ENCODE results near the gene ELL.
A peak's percentile ranks its signal among the peaks of the same experiment; 100 is the strongest.

The ELL gene

DNA sequence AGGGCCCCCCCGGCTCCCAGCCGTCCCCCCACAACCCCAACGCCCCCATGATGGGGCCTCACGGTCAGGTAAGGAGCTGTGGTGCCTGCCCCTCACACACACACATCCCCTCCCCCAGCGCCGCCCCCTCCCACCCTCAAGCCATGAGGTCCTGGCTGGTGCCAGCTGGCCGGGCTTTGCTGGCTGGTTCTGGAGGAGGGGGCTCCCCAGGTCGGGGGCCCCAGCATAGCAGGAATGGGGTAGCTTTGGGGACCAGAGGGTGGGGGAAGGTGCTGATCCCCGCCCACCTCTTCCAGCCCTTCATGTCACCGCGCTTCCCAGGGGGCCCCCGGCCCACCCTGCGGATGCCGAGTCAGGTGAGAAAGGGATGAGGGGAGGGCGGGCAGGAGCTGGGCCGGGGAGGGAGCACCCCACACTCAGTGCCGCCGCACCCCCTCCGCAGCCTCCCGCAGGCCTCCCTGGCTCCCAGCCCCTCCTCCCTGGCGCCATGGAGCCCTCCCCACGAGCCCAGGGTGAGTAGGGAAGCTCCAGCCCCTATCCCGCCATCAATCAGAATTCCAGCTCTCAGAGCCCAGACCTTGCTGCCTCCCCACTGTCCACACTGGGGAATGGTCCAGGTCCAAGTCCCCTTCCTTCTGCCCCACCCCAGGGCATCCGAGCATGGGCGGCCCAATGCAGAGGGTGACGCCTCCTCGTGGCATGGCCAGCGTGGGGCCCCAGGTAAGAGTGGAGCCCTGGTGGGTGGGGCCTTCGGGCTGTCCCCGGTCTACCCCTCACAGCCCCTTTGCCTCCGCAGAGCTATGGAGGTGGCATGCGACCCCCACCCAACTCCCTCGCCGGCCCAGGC is 90.3 kb downstream of the ELL start:
- DNase-seq = no peak

DNA sequence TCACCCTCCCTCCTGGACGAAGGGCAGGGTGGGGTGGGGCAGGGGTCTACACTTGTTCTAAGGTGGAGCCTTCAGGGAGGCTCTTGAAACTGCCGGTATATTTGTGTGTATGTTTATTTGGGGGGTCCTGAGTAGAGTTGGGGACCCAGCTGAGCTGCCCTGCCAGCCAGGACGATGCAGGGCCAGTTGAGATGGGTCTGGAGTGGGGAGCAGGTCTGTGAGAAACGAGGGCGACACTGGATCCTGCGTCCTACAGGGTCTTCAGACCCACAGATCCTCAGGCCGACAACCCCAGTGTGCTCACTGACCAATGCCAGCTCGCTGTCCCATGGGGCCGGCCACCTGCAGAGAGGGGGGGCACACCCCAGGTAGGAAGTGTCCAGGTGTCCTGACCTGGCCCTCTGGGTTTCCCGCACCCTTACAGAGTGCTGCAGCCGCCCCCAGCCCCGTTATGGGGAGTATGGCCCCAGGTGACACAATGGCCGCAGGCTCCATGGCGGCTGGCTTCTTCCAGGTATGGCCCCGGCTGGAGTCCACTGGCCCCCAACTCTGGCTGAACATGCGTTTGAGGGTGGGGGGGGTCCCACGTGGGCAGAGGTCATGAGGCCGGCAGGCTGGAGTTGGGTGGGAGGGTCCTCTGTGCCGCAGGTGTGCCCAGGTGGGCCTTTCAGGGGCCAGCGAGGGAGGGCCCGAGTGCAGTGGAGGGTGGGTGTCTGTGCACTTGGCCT is 91.3 kb downstream of the ELL start:
- no peak for DNase-seq

DNA sequence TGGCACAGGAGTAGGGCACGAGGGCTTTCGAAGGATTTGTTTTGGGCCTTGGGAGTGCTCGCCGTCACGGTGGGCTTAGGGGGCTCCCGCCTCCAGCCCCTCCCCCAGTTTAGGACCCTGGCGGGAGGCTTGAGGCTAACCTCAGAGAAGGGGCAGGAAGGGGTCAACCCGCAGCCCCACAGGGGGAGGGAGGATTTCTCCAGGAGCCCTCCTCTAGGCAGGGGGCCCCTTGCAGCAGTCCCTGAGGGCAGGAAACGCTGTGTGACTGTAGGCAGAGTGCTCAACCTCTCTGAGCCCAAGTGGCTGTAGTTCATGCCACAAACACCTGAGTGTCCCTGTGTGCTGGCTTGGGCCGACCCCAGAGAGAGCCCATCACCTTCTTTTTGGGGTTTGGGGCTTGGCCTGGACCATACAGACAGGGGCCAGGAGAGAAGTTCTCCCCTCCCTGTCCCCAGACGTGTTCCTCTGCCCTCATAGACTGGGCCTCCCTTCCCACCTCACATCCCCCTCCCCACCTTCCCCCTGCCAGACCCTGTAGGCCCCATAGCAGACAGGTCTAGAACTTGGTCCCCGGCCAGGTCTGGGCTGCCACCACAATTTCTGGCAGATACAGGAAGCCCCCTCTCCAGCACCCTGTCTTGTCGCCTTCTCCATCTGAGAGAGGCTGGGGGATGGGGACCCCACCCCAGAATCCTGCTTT is 92.0 kb downstream of the ELL start:
- DNase-seq = no peak

DNA sequence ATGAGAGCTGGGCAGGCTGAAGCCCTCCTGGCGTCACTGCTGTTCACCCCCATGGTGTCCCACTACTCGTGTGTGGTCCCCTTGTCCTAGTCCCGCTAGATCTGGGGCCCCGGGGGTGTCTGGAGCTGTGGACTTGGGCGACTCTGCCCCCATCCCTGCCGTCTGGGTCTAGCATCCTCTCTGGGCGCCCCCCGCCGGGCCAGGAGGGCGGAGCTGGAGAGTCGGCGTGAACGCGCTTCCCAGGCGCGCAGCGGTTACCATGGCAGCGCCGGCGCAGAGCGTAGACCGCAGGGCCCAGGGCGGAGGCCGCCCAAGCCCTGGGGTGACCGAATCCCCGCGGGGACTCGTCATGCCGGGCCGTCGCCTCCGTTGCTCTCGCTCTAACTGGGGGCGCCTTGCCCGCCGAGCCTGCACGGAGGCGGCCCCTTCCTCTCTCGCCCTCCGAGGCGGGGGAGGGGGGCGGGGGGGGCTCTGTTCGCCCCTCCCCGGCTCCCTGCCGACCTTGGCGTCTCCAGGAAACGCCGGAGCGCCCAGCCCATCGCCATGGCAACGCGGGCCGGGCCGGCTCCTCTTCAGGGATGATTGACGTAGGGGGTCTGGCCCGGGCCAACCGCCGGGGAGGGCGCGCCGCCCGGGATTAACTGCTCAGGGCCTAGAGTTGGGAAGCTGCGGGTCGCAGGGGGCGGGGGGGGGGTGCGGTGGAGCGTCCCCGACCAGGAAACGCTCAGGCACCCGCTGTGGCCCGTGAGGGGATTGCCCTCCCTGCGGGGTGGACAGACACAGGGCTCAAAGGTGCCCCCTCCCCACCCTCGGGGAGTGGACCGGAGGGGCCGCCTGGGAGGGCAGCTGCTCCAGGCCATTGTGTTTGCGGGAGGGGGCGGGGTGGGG is 92.8 kb downstream of the ELL start:
- DNase-seq = peak; percentile 81

DNA sequence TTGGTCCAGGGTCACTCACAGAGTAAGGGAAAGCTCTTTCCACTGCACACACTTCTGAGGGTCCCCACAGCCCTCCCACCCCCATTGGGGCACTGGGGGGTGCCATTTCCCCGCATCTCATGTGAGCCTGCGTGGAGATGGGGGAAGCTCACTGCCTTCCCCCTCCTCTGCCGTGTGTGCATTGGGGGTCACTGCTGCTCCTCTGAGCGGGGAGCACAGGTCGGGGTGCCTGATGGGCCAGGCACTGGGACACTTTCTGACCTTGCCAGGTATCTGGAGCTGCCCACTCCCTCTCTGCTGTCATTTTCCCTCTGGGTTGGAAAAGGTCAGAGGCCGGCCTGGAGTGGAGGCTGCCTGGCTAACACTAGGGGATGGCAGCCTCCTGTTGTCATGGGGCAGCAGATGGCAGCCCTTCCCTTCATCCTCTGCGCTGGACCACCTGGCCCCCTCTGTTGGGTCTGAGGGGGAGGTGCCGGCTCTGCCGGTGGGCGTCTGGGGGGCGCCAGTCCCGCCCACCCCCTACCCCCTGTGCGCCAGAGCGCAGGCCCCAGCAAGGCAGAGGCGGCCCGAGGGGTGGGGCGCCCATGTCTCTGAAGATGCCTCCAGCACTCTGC is 93.6 kb downstream of the ELL start:
- DNase-seq = no peak

DNA sequence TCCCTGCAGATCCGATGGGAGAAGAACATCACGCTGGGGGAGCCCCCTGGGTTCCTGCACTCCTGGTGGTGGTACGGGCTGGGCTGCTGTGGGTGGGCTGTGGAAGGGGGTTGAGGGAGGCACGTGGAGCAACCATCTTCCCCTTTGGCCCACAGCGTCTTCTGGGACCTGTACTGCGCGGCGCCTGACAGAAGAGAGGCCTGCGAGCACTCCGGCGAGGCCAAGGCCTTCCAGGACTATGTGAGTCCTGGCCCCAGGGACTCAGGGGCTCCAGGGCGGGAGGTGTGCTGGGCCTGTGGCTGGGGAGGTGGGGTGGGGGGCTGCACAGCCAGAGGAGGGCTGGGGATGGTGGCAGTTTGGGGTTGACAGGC is 94.1 kb downstream of the ELL start:
- DNase-seq = no peak

DNA sequence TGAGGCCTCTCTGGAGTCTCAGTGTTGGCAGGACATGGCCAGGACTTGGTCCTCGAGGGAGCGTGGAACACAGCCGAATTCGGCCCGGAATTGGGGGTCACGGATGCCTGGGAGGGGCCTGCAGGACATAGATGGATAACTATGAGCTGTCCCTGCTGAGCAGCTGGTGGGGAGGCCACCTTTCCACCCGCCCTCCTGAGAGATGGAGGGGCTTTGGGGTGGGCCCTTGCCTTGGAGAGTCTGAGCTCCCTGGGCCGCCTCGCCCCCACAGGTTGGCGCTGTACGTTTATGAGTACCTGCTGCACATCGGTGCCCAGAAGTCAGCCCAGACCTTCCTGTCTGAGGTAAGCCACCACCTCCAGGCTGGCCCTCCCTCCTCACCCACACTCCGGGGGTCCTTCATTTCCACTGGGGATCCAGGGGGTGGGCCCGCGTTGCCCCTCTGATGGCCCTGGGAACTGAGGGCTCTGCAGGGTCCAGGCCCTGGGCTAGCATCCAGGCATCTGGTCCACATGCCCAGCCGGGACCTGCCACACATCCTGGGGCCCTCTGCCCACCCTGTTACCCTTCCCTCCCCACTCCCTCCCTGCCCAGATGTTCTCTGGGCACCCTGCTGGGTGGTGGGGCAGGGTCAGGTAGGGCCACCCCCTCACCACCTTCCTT is 94.7 kb downstream of the ELL start:
- no peak for DNase-seq

DNA sequence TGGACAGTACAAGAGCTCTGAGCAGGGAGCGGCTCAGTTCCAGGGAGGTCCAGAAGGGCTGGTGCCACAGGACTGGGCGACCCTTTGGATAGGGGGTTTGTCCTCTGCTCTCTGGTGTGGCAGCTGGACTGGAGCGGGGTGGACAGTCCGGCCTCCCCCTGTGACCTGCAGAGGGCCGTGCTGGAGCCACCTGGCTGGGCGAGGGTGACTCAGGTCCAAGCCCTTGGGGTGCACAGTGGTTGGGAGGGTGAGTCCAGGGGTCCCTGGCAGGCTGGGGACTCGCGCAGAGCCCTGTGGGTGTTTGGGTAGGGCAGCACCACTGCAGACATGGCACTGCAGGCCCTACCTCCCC is 95.5 kb downstream of the ELL start:
- DNase-seq = no peak

DNA sequence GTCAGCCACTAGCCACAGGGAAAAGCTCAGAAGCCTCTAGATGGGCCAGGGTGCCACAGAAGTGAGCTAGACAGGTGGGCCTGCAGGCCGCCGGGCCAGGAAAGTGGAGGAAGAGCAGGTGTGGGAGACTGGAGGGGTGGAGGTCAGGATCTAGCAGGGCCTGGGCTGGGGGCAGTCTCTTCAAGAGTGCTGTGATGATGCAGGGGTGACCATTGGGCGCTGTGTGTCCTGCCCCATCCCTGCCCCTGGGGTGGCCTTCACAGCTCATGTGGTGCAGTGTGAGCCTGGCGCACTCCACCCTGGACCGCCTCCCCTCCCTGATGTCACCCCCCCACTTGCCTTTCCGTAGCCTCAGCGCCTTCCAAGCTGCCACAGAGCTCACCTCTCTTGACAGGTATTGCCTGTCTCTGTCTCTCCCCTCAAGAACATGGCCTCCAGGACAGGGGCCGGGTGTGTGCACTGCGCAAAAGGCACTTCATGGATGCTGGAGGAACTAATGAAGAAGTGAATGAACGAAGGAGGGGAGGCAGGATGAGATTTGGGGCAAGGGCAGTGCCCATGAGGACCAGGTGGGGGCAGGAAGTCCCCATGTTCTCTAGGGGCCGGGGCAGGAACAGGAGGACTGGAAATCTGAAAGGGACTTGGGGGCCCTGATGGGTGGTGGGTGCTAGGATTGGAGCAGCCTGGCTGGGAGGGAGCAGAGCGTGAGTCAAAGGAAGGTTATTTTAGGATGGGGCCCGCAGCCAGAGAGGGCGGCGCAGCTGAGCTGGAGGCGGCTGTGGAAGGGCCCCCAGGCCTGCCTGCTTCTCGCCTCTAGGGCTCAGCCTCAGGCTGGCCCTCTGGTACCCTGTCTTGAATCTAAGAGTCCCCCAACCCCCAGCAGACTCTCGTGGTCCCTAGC is 96.1 kb downstream of the ELL start:
- DNase-seq = no peak

DNA sequence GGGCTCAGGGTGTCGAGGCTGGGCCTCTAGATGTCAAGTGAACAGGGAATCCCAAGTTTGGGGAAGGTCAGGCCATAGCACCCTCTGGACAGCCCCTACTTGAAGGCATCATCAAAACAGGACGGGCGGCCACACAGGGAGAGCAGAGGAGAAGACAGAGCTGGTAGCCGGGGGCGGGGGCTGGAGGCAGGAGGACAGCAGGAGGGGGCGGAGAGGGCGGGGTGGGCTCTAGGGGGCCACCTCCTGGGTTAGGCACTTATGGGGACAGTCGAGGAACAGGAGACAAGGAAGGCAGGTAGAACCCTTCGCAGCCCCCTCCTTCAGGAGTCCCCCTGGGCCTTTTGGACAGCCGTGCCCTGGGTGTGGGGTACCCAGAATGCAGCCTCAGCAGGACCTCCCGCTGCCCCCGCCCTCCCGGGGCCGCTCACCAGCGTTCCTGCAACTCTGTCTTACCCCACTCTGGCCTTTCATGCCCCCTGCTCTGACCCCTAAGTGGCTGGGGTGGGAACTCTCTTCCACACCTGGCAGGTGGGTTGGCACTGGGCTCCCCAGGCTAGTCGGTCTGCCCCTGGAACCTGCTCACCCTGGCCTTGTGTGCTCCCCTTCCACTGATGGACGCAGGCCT is 96.9 kb downstream of the ELL start:
- DNase-seq = no peak

DNA sequence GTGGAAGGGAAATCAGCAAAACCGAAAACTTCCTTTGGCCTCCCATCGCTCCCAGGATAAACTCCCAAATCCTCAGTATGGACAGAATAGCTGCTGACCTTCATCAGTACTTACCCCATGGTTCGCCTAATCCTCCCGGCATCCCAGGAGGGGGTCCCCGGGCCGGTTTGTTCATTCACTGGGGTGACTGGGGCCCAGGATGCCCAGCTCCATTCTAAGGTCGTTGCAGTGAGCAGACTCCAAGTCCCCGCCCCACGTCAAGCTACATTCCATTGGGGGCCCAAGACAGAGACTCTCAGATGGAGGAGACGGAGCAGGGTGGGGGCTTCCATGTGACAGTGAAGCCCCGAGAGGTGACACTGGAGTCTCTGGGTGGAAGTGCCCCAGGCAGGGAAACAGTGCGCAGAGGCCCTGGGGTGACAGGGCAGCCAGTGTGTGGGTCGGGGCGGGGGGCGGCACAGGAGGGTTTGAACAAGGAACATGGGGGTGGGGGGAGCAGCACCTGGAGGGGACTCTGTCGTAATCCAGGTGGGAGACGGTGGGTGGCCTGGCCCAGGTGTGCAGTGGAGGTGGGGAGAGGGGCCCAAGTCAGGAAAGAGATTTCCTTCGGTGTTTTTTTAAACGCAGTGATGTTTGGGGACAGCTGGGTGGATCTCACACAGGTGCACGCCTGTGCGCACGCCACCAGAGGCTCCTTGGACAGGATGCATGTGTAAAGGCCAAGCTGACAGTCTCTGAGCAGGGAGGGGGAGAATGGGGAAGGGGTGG is 97.6 kb downstream of the ELL start:
- no peak for DNase-seq

DNA sequence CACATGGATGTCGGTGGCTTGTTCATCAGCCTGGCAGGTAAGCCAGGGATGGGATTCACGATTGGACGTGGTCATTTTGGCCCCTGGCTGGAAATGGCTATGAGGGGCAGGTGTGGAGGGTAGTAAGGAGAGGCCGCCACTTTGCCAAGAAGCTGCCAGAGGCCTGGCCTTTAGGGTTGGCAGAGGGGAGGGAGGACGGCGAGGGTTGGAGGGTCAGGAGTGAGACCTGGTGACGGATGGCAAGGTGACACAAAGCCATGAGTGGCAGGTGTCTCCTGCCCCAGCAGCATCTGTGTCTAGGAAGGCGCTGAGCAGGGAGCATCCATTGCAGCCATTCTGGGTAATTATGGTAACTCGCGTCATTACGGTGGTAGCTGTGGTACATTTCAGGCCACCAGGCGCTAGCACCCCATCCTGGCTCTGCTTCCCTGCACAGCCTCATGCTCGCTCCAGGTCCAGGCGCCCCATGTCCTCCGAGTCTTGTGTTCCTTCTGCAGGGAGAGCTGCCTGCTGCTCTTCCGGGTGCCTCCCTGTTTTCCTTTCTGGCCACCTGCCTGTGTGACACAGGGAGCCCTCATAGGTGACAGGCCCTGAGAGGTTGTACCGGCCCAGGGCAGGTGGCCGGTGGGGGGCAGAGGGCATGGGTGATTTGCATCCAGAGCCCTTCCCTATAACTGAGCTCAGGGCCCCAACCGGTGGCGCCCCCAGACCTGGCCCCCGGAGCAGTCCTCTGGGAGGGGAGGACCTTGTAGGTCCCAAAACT is 98.4 kb downstream of the ELL start:
- DNase-seq = no peak

DNA sequence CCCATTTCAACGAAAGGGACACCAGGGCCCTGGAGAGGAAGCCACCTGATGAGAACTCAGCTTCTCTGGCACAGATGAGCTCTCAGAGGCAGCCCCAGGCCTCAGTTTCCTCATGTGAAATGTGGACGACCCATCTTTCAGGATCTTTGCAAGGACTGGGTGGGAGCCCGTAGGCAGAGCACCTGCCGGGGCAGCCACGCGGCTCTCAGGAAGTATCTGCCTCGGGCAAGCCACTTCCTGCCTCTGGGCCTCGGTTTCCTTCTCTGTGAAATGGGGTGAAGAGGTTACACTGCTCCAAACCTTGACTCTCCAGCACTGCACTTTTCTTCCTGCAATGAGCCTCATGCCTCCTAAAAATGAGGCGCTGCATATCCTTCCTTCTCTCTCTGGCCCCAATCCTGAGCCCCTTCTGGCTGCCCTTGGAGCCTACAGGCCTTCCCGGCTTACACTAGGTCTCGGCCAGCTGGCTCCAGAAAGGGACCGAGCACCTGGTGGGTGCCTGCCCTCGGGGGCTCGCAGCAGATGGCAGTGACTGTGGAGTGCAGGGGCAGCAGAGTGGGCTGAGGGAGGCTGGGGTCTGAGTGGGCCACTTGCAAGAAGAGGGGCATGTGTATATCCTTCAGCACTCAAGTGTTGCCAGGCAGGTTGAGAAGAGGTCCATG is 99.2 kb downstream of the ELL start:
- no peak for DNase-seq

DNA sequence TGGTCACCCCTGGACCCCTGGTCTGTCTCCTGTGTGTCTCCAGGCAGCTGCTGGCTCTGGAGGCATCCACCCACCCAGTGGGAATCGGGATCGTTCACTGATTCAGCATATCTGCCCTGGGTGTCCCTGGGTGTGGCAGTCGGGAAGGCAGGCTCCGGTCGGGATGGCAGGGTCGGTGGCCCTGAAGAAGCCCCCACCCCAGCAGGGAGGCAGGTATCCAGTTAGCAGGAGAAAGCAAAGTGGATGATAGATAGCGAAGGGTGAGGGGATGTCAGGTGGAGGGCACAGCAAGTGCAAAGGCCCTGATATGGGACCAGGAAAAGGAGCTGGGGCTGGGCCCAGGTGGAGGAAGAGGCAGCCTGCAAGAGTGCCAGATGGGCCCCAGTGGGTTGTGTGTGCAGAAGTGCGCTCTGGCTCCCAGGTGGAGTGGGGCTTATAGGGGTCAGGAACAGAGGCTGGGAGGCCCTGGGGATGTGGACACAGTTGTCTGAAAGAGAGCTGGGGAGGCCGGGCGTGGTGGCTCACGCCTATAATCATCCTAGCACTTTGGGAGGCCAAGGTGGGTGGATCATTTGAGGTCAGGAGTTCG is 100.4 kb downstream of the ELL start:
- DNase-seq = no peak

DNA sequence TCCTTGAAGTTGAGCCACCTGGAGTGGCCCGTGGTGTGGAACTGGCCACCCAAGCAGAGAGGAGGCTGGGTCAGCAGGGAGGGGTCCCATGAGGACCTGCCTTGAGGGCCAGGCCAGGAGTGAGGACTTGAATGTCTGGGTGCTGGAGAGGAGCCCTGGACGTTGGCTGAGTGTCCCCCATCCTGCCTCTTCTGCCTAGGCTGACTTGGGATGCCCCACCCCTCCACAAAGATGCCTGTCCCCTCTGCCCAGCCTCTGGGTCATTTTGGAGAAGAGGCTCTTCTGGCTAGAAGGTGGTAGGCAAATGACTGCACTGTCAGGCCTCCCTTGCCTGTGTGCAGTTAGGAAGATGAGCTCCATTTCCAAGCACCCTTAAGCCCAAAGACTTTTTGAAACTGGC is 100.9 kb downstream of the ELL start:
- no peak for DNase-seq

DNA sequence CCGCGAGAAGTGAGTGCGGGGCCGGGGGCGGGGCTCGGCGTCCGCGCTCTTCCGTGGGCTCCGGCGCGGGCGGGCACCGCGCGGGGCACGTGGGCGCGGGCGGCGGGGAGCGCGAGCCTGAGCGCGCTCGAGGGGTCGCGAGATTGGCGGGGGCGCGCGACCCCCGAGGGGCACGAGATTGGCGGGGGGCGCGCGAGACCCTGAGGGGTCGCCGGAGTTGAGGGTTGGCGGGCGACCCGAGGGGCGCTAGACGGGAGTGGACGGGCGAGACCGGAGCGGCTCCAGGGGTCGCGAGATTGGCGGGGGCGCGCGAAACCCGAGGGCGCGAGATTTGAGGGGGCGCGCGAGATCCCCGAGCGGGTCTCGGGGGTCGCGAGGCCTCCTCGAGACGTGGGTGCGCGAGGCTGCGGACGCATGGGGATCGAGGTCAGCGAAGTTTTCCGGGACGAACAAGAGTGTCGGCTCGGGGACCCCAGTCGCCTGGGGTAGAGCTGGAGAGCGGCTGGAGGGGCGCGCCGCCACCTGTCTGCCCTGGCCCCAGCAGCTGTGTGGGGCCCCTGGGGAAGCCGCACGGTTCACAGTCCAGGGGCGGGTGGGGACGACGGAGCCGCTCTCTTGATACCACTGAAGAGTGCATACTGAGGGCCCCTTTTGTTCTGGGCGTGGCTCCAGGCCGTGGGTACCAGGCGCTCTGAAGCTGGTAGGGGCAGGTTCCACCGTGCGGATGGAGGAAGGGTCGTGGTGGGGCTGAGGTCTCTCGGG is 102.0 kb downstream of the ELL start:
- DNase-seq = peak; percentile 70

DNA sequence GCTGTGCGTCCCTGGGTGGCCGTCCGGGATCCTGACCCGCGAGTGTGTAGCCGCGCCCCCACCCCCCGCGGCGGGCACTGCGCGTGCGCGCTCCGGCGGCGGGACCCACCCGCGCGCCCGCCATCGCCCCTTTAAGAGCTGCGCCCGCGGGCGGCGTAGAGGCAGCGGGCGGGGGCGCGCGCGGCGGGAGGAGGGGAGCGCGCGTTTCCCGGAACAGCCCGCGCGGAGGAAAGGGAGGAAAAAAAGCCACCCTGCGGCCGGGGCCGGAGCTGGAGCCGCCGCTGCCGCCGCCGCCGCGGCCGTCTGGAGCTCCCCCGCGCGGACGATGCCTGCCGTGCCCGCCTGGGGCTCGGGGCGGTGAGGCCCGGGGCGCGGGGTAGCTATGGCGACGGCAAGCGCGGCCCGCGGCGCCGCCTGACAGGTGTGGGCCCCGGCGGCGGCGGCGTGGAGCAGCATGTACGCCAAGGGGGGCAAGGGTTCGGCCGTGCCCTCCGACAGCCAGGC is 102.6 kb downstream of the ELL start, which contains the start of gene SSBP4:
Gene SSBP4, plus strand, starts transcription at position 204 of the 504 bp plus-strand sequence. Its CDS starts 251 bp downstream, at position 455.
- DNase-seq = peak; percentile 72
